D721Med (cell line): ENCODE measurements around the gene KPNA4.

Experiments used
- DNase-seq: peaks from one replicate; pipeline ENCODE4 v3.0.0; 2011; ENCODE audit warnings: low spot score; ENCODE audit not compliant: insufficient read length
- FAIRE-seq: peaks from 2 replicates; lab custom pipeline; 2011; peaks lifted over from hg19 to GRCh38; lab: Jason Lieb, UNC
- CTCF ChIP-seq: IDR thresholded peaks from 2 replicates; pipeline ENCODE4 v1.5.1; 2012; ENCODE audit warnings: mild to moderate bottlenecking, control low read depth; ENCODE audit not compliant: insufficient read depth; ENCODE audit errors: missing control alignments

Gene KPNA4

GRCh38 chr3:160471892-160472291, 93.5 kb downstream of the KPNA4 start:
- no peak for TF ChIP-seq CTCF
- DNase-seq, result no peak
- FAIRE-seq, result no peak

- TF ChIP-seq CTCF, result no peak
- no peak for DNase-seq
- FAIRE-seq, result no peak
Measured at GRCh38 chr3:160470181-160470580, 95.2 kb downstream of the KPNA4 start.

GRCh38 chr3:160464971-160465370, 100.4 kb downstream of the KPNA4 start:
- no peak for TF ChIP-seq CTCF
- no peak for DNase-seq
- FAIRE-seq, result no peak

DNA sequence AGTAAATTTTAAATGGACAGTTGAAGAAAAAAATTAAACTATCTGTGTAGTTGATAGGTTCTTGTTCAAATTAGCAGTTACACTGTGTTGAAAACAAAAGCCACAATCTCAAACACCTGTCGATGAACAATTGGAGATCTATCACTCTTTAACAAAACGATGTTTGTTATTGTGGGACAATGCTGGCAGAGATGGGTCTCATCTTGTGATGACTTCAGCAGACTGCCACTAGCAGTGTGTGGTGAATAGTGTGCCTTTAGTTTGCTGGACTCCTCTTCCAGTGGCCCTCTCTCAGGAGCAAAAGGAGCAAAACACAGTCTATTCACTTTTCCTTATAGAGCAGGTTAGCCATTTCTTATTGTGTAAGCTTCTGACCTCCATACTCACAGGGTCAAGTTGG, 101.0 kb downstream of the KPNA4 start:
- no peak for TF ChIP-seq CTCF
- DNase-seq, result no peak
- no peak for FAIRE-seq

GRCh38 chr3:160460033-160460432, 105.3 kb downstream of the KPNA4 start:
- TF ChIP-seq CTCF, result no peak
- DNase-seq, result no peak
- no peak for FAIRE-seq

- DNase-seq (no peak), FAIRE-seq (no peak)
- no peak for TF ChIP-seq CTCF
Measured at GRCh38 chr3:160459450-160459970, 105.9 kb downstream of the KPNA4 start.

DNA sequence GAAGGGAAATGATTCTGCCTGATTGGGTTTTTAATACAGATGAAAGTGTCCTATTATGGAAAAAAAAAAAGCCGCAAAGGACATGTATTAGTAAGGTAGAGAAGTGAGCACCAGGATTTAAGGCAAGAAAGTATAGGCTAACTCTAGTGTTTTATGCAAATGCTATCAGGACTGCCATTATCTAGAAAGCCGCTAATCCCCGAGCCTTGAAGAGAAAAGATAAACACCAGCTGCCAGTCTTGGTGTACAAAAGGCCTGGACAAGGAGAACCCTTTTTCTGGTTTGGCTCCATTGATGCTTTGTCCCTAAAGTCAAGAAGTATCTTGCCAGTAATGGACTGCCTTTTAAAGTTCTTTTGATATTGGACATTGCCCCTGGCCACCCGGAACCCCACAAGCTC, 107.2 kb downstream of the KPNA4 start:
- peak; percentile 53 for FAIRE-seq
- no peak for DNase-seq

More for the DNA sequence above, 107.2 kb downstream of the KPNA4 start:
- no peak for TF ChIP-seq CTCF
